Stomach (tissue), 9 donors: ENCODE measurements around the gene PLCE1. TPM values are rescaled to one million over a fixed set of nuclear protein-coding genes. Genes with fewer than 3 reads are reported as not detected.

Experiments
- DNase-seq, 2 donors: peaks; one replicate each; pipeline versions ENCODE4 v3.0.0 to v3.0.0-alpha.2; 2013 to 2019
- H3K27ac ChIP-seq, 5 donors: fragments of 200-600 bp in 4 of 5; sonication (generic) in 4 of 5; one replicate each; pipeline ENCODE4 v1.5.1; 2013 to 2019; ENCODE audit warnings: mild to moderate bottlenecking in 1 of 5, moderate library complexity in 1 of 5
- H3K27me3 ChIP-seq, 3 donors: fragments of 200-600 bp; sonication (generic); one replicate each; pipeline ENCODE4 v1.5.1; 2017 to 2019; ENCODE audit warnings: mixed run types in 1 of 3
- H3K36me3 ChIP-seq, 4 donors: fragments of 200-600 bp; sonication (generic); 1 replicate in 3 of 4; 2 replicates in 1 of 4; pipeline ENCODE4 v1.5.1; 2016 to 2019
- H3K4me1 ChIP-seq, 4 donors: fragments of 200-600 bp; sonication (generic); one replicate each; pipeline ENCODE4 v1.5.1; 2016 to 2019
- H3K4me3 ChIP-seq, 4 donors: fragments of 200-600 bp; sonication (generic) in 3 of 4; one replicate each; pipeline ENCODE4 v1.5.1; 2016 to 2019; ENCODE audit warnings: mild to moderate bottlenecking in 1 of 4
- H3K9me3 ChIP-seq, 4 donors: fragments of 200-600 bp; sonication (generic); one replicate each; pipeline ENCODE4 v1.5.1; 2016 to 2019
- CTCF ChIP-seq, 7 experiments: fragments of 450-650 bp in 4 of 7; fragments of 200-600 bp in 3 of 7; sonication (generic) in 3 of 7; IDR thresholded peaks; one replicate each; pipeline ENCODE4 v1.5.1; 2016 to 2019; ENCODE audit warnings: antibody characterized with exemption in 7 of 7, control low read depth in 2 of 7, mild to moderate bottlenecking in 1 of 7
- EP300 ChIP-seq: sonication (generic); formaldehyde crosslinking; IDR thresholded peaks from one replicate; pipeline ENCODE4 v1.6.1; 2017; ENCODE audit warnings: antibody characterized with exemption
- POLR2A ChIP-seq, 4 donors: fragments of 450-650 bp; IDR thresholded peaks; one replicate each; pipeline ENCODE4 v1.6.1; 2016; ENCODE audit warnings: antibody characterized with exemption in 4 of 4, control low read depth in 2 of 4, mild to moderate bottlenecking in 1 of 4, moderate library complexity in 1 of 4
- POLR2AphosphoS5 ChIP-seq, 3 donors: sonication (generic); formaldehyde crosslinking; IDR thresholded peaks; one replicate each; pipeline ENCODE4 v1.6.1; 2016; ENCODE audit warnings: antibody characterized with exemption in 3 of 3
- WGBS, 5 donors: extraction: QIAGEN DNeasy Blood & Tissue Kit in 3 of 5; methylation state at CpG; one replicate each; pipeline versions ENCODE4 v1.1.5 to v1.1.7; 2013 to 2018; 5-methylcytosine and 5-hydroxymethylcytosine counted together
- intact Hi-C: fragments of 100-400 bp; cut with DNase I; formaldehyde crosslinking; loops from one replicate; pipeline ENCODE4 v1.15.1; 2023; ENCODE audit warnings: low total_unique reads
- polyA plus RNA-seq, 3 donors: library from polyadenylated mRNA; stranded (reverse); fragments of 200-250 nt; gene quantifications; one replicate each; pipeline ENCODE4 v1.2.3, GENCODE V29; 2013
- total RNA-seq, 5 donors: library from RNA; depleted of rRNA; stranded (reverse); fragments of >200 nt; gene quantifications; one replicate each; pipeline versions ENCODE4 v1.1.0 to v1.2.3, GENCODE V29; 2014 to 2016
- donor health status: healthy with polysubstance abuse.
- donor health status: Bipolar disorder and iron deficiency.
- donor health status: healthy.

The PLCE1 gene
- total and polyA plus RNA-seq, 8 donors = 0.98 to 25.5 (median 14.2) TPM

GRCh38 chr10:94042001-94042833 is 48.5 kb downstream of the PLCE1 start:
- TF ChIP-seq CTCF (IDR thresholded peaks at IDR 0.05) (no peak), POLR2AphosphoS5 (IDR thresholded peaks at IDR 0.05) (no peak), POLR2A (IDR thresholded peaks at IDR 0.05) (no peak), EP300 (no peak)
- peak in 1 of 2 donors; percentile 59 for DNase-seq
- intact Hi-C loops = no loop called here
- H3K4me1 ChIP-seq = peaks cover 0 to 17% (median 8%) of the 10 kb centered on the region in 4 donors
- H3K36me3 ChIP-seq = no peaks in the 10 kb centered on the region
- H3K9me3 ChIP-seq = no peaks in the 10 kb centered on the region
- no peaks in the 10 kb centered on the region for H3K27me3 ChIP-seq
- 54 to 66% (median 59%) methylated on average over 3 of the region's 3 CpGs for WGBS, 5 donors
- no peak overlapping the region for H3K27ac ChIP-seq
- no peak overlapping the region for H3K4me3 ChIP-seq

DNA sequence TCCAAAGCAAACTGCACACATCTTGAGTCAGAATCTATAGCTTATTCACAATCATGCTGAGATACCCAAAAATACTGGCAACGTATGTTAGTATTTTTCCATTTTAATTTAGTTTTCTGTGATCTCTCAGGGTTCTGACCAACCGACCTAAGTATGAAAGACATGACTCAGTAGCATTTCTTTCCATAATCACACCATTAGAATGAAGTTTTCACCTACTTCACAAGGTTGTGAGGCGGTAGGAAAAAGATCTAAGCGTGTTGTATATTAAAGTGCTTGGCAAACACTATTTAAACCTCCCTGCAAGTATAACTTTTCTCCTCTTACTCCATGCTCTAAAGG is 49.1 kb downstream of the PLCE1 start:
- intact Hi-C loops = no loop called here
- no peaks in the 10 kb centered on the region for H3K36me3 ChIP-seq
- H3K4me1 ChIP-seq = peaks cover 0 to 17% (median 8%) of the 10 kb centered on the region in 4 donors
- TF ChIP-seq CTCF (IDR thresholded peaks at IDR 0.05) (no peak), POLR2AphosphoS5 (IDR thresholded peaks at IDR 0.05) (no peak), POLR2A (IDR thresholded peaks at IDR 0.05) (no peak), EP300 (no peak)
- H3K27me3 ChIP-seq = no peaks in the 10 kb centered on the region
- WGBS, 5 donors = 27 to 58% (median 54%) methylated on average over 4 of the region's 4 CpGs
- H3K9me3 ChIP-seq = no peaks in the 10 kb centered on the region
- no peak for DNase-seq
- H3K4me3 ChIP-seq = no peak overlapping the region
- peak overlapping the region in 1 of 5 donors; percentile 12 for H3K27ac ChIP-seq

Other genes with a start within 250 kb of the PLCE1 start
- 1 to 10 TPM in 3 of 5 donors, not detected in 2; 1.4 to 7.2 (median 2.2) TPM for gene LGI1, start 236.0 kb upstream of the PLCE1 start, total RNA-seq
- 1 to 10 TPM in 1 of 3 donors, under 1 TPM in 2; 0.12 to 1.8 (median 0.63) TPM for gene LGI1, start 236.0 kb upstream of the PLCE1 start, polyA plus RNA-seq
- 10 to 100 TPM in 2 of 5 donors, 1 to 10 TPM in 3; 4.1 to 13.8 (median 7.4) TPM for gene SLC35G1, start 100.0 kb upstream of the PLCE1 start, total RNA-seq
- 1 to 10 TPM; 1.8 to 3.6 (median 2.4) TPM for gene SLC35G1, start 100.0 kb upstream of the PLCE1 start, polyA plus RNA-seq